NT2/D1 (cell line): ENCODE data around the gene SCAI.
"Not testable (repeated sequence)": the region's sequence is repeated elsewhere in the genome, so short reads cannot be mapped to it uniquely, and the experiment has no call there.

Experiments
- DNase-seq: peaks from one replicate; pipeline ENCODE4 v3.0.0-alpha.2; 2011; ENCODE audit warnings: low read depth, low spot score
- H3K27me3 ChIP-seq: 2 replicates; pipeline ENCODE4 v1.6.0; 2011; ENCODE audit warnings: mild to moderate bottlenecking; ENCODE audit not compliant: insufficient read length, insufficient read depth
- H3K36me3 ChIP-seq: 2 replicates; pipeline ENCODE4 v1.6.1; 2011; ENCODE audit warnings: mild to moderate bottlenecking, low read length, mixed read lengths; ENCODE audit not compliant: insufficient read depth, insufficient read length
- H3K4me1 ChIP-seq: 2 replicates; pipeline ENCODE4 v1.5.1; 2011; ENCODE audit not compliant: insufficient read depth, insufficient read length
- H3K4me3 ChIP-seq: 2 replicates; pipeline ENCODE4 v1.5.1; 2011; ENCODE audit warnings: low read depth; ENCODE audit not compliant: insufficient read length
- H3K9ac ChIP-seq: 2 replicates; pipeline ENCODE4 v1.6.0; 2011; ENCODE audit warnings: low read depth; ENCODE audit not compliant: insufficient read length
- H3K9me3 ChIP-seq: 2 replicates; pipeline ENCODE4 v1.5.1; 2011; ENCODE audit warnings: mild to moderate bottlenecking, low read length; ENCODE audit not compliant: insufficient read depth
- SUZ12 ChIP-seq: IDR thresholded peaks from 2 replicates; pipeline ENCODE4 v1.6.1; 2011; ENCODE audit not compliant: insufficient read length, insufficient read depth; ENCODE audit errors: extremely low read depth
- YY1 ChIP-seq: IDR thresholded peaks from 2 replicates; pipeline ENCODE4 v1.6.1; 2011; ENCODE audit not compliant: insufficient read length, insufficient read depth
- ZNF274 ChIP-seq: IDR thresholded peaks from 2 replicates; pipeline ENCODE4 v1.6.1; 2011; ENCODE audit warnings: mild to moderate bottlenecking, low read depth, low read length

Gene SCAI

DNA sequence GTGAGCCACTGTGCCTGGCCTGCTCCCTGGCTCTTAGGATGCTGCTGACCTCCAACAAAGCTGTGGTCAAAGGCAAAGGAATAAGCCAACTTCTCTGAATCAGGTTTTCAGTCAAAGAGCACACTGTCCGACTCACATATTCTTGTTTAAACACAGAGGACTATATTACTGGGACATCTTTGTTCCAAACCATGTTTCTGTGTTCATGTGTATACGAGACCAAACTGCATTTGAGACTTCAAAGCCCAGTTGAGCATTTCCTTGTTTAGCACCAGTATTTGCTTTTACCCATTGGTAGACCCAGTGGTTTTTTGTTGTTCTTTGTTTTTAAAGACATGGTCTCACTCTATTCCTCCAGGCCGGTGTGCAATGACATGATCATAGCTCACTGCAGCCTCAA, 100.2 kb downstream of the SCAI start:
- no peak for TF ChIP-seq SUZ12
- no peak for TF ChIP-seq ZNF274
- TF ChIP-seq YY1, result no peak
- Histone ChIP-seq H3K36me3 (peaks cover 6% of the 10 kb centered on the region), H3K27me3 (no peaks in the 10 kb centered on the region), H3K4me1 (no peaks in the 10 kb centered on the region), H3K9me3 (peaks cover 5% of the 10 kb centered on the region; the same call in 1 of the 2 replicates), H3K9ac (no peak overlapping the region), H3K4me3 (no peak overlapping the region)
- no peak for DNase-seq

DNA sequence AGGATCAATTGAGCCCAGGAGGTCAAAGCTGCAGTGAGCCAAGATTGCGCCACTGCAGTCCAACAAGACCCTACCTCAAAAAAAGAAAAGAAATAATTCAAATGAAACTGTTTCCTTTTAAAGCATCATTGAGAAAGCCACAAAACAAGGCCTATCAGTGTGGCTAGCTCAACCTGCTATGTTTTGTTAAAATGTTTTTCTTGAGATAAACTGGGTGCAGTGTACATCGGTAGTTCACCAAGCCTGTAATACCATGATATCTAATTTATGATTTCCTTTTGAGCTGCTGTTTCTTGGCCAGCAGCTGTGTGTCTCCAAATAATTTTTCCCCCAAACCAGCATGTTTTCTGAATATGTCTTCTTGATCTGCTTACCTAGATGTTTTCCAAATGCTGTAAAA, 105.2 kb downstream of the SCAI start:
- Histone ChIP-seq H3K9me3 (no peaks in the 10 kb centered on the region), H3K4me3 (no peak overlapping the region), H3K27me3 (no peaks in the 10 kb centered on the region), H3K36me3 (no peaks in the 10 kb centered on the region), H3K9ac (no peak overlapping the region), H3K4me1 (no peaks in the 10 kb centered on the region)
- DNase-seq, result no peak
- TF ChIP-seq SUZ12 (no peak), ZNF274 (no peak), YY1 (no peak)

DNA sequence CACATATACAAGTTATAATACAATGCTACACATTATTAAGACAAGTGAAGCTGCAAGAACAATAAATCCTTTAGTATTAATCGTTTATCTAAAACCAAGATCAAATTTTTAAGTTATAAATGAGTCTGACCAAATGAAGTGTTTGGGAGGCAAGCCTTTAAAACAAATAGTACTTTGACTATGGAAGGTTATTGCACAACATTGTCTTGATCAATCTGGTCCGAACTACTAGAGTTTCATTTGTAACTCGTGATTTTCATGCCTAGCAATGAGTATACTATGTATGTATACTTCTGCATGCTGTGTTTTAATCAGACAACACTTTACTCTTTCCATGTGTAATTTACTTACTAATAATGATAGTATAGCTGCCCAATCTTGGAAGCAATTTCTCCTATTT, 115.3 kb downstream of the SCAI start:
- TF ChIP-seq SUZ12 (no peak), ZNF274 (no peak), YY1 (no peak)
- H3K9ac ChIP-seq, result no peak overlapping the region
- no peak for DNase-seq
- no peaks in the 10 kb centered on the region for H3K9me3 ChIP-seq
- H3K27me3 ChIP-seq, result no peaks in the 10 kb centered on the region
- H3K4me3 ChIP-seq, result no peak overlapping the region
- no peaks in the 10 kb centered on the region for H3K4me1 ChIP-seq
- peaks cover 7% of the 10 kb centered on the region for H3K36me3 ChIP-seq

DNA sequence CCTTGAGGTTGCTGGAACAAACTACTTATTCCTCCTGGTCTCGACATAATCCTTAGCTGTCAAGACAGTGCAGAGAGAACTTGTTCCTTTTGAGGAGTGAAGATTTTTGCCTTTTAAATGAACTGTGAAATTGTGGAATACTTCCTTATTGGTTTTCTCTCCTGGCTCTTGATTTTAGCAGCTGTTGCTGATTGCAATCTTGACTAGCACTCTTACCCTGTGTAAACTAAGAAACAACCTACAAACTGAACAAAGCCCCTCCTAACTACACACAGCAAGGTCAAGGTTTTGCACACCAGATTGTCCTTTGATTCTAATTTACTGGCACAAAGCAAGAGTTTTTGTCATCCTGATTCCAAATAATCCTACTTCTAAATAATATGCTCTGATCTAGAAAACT, 118.4 kb downstream of the SCAI start:
- H3K27me3 ChIP-seq, result no peaks in the 10 kb centered on the region
- peaks cover 10% of the 10 kb centered on the region for H3K36me3 ChIP-seq
- H3K9ac ChIP-seq, result no peak overlapping the region
- H3K4me3 ChIP-seq, result no peak overlapping the region
- H3K4me1 ChIP-seq, result no peaks in the 10 kb centered on the region
- no peak for TF ChIP-seq ZNF274
- no peak for TF ChIP-seq SUZ12
- no peak for TF ChIP-seq YY1
- H3K9me3 ChIP-seq, result no peaks in the 10 kb centered on the region
- no peak for DNase-seq

- Histone ChIP-seq H3K9ac (no peak overlapping the region), H3K4me3 (no peak overlapping the region), H3K9me3 (no peaks in the 10 kb centered on the region), H3K27me3 (no peaks in the 10 kb centered on the region), H3K4me1 (no peaks in the 10 kb centered on the region), H3K36me3 (peaks cover 22% of the 10 kb centered on the region)
- no peak for DNase-seq
- no peak for TF ChIP-seq SUZ12
- no peak for TF ChIP-seq ZNF274
- TF ChIP-seq YY1, result no peak
These were observed 122.3 kb downstream of the SCAI start for GRCh38 chr9:125021069-125021468.

DNA sequence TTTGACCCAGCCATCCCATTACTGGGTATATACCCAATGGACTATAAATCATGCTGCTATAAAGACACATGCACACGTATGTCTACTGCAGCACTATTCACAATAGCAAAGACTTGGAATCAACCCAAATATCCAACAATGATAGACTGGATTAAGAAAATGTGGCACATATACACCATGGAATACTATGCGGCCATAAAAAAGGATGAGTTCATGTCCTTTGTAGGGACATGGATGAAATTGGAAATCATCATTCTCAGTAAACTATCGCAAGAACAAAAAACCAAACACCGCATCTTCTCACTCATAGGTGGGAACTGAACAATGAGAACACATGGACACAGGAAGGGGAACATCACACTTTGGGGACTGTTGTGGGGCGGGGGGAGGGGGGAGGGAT, 127.7 kb downstream of the SCAI start:
- H3K4me3 ChIP-seq, H3K9ac ChIP-seq, DNase-seq, H3K4me1 ChIP-seq, H3K27me3 ChIP-seq, H3K9me3 ChIP-seq: not testable (repeated sequence)
- H3K36me3 ChIP-seq, result peaks cover 12% of the 10 kb centered on the region

DNA sequence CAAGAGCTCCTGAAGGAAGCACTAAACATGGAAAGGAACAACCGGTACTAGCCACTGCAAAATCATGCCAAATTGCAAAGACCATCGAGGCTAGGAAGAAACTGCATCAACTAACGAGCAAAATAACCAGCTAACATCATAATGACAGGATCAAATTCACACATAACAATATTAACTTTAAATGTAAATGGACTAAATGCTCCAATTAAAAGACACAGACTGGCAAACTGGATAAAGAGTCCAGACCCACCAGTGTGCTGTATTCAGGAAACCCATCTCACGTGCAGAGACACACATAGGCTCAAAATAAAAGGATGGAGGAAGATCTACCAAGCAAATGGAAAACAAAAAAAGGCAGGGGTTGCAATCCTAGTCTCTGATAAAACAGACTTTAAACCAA, 131.3 kb downstream of the SCAI start:
- not testable (repeated sequence) for H3K27me3 ChIP-seq, H3K4me1 ChIP-seq, H3K9me3 ChIP-seq, H3K36me3 ChIP-seq, DNase-seq, H3K9ac ChIP-seq, H3K4me3 ChIP-seq

DNA sequence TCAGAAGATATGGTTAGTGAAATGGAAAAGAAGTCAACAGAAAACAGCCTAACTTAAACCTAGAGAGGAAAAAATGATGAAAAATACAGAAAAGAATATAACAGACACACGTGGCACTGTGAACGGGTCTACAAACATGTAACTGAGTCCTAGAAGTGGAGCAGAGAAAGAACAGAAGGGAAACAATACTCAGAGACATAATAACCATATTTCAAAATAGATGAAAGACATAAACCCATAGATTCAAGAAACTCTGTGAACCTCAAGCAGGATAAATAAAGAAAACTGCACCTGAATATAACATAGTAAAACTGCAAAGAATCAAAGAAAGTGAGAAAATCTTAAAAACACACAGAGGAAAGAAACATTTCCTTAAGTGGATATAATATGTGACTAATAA, 134.7 kb downstream of the SCAI start:
- Histone ChIP-seq H3K4me3 (no peak overlapping the region), H3K36me3 (no peaks in the 10 kb centered on the region), H3K27me3 (no peaks in the 10 kb centered on the region), H3K4me1 (no peaks in the 10 kb centered on the region), H3K9ac (no peak overlapping the region), H3K9me3 (peaks cover 9% of the 10 kb centered on the region; the same call in 1 of the 2 replicates)
- no peak for TF ChIP-seq SUZ12
- no peak for DNase-seq
